Neural cell (in vitro differentiated cells): Measurements from ENCODE around the gene NEDD4L. TPM values are rescaled to one million over a fixed set of nuclear protein-coding genes. Genes with fewer than 3 reads are reported as not detected.

ENCODE experiments used
- H2AFZ ChIP-seq: fragments of 200-600, 300-800 bp; sonication (generic), shearing (Covaris generic); 2 replicates; pipeline ENCODE4 v1.6.0; 2014; ENCODE audit warnings: low read depth, mild to moderate bottlenecking, antibody characterized with exemption, low read length, moderate library complexity
- H3F3A ChIP-seq: fragments of 200-600 bp; shearing (Covaris generic); 2 replicates; pipeline ENCODE4 v1.6.1; 2016; ENCODE audit warnings: mild to moderate bottlenecking, moderate library complexity, mixed read lengths, antibody characterized with exemption, low read length; ENCODE audit not compliant: insufficient read depth, poor library complexity, severe bottlenecking
- H3K27ac ChIP-seq: fragments of 200-600, 300-800 bp; sonication (generic), shearing (Covaris generic); 2 replicates; pipeline ENCODE4 v1.5.1; 2014; ENCODE audit warnings: mild to moderate bottlenecking, low read length, moderate library complexity
- H3K27me3 ChIP-seq: fragments of 300-800, 200-600 bp; sonication (generic), shearing (Covaris generic); 2 replicates; pipeline ENCODE4 v1.6.0; 2014; ENCODE audit warnings: mild to moderate bottlenecking, low read depth, low read length, moderate library complexity; ENCODE audit not compliant: insufficient read depth
- H3K36me3 ChIP-seq: fragments of 300-800, 200-600 bp; sonication (generic), shearing (Covaris generic); 2 replicates; pipeline ENCODE4 v1.5.1; 2014; ENCODE audit warnings: mild to moderate bottlenecking, antibody characterized with exemption, low read length, moderate library complexity; ENCODE audit not compliant: insufficient read depth
- H3K4me2 ChIP-seq: fragments of 300-800, 200-600 bp; sonication (generic), shearing (Covaris generic); 2 replicates; pipeline ENCODE4 v1.6.0; 2014; ENCODE audit warnings: mild to moderate bottlenecking, low read length
- H3K4me3 ChIP-seq: fragments of 300-800, 200-600 bp; sonication (generic), shearing (Covaris generic); 2 replicates; pipeline ENCODE4 v1.5.1; 2014; ENCODE audit warnings: mild to moderate bottlenecking, low read length, moderate library complexity
- H3K79me2 ChIP-seq: fragments of 200-600 bp; shearing (Covaris generic); replicated peaks from 2 replicates; pipeline ENCODE4 v1.6.0; 2014; ENCODE audit warnings: mild to moderate bottlenecking, low read length, moderate library complexity; ENCODE audit not compliant: insufficient read depth
- H3K9ac ChIP-seq: fragments of 300-800, 200-600 bp; sonication (generic), shearing (Covaris generic); 2 replicates; pipeline ENCODE4 v1.6.1; 2016; ENCODE audit warnings: mild to moderate bottlenecking, low read length, mixed read lengths
- H3K9me2 ChIP-seq: fragments of 200-600 bp; shearing (Covaris generic); 2 replicates; pipeline ENCODE4 v1.6.1; 2016; ENCODE audit warnings: mild to moderate bottlenecking, low read length, mixed read lengths; ENCODE audit not compliant: insufficient read depth
- H3K9me3 ChIP-seq: fragments of 200-600, 300-800 bp; sonication (generic), shearing (Covaris generic); 2 replicates; pipeline ENCODE4 v1.6.1; 2016; ENCODE audit warnings: mild to moderate bottlenecking, mixed run types, low read length, moderate library complexity, mixed read lengths
- H4K20me1 ChIP-seq: fragments of 200-600 bp; shearing (Covaris generic); 2 replicates; pipeline ENCODE4 v1.6.1; 2016; ENCODE audit warnings: mild to moderate bottlenecking, mixed run types; ENCODE audit not compliant: insufficient read depth
- CTCF ChIP-seq: fragments of 450-650 bp; IDR thresholded peaks from 2 replicates; pipeline ENCODE4 v1.5.1; 2014; ENCODE audit warnings: antibody characterized with exemption, mild to moderate bottlenecking, moderate library complexity; ENCODE audit not compliant: poor library complexity, severe bottlenecking
- EP300 ChIP-seq: fragments of 450-650 bp; conservative IDR thresholded peaks from 2 replicates; pipeline ENCODE4 v1.6.1; 2014; ENCODE audit warnings: antibody characterized with exemption, mild to moderate bottlenecking, moderate library complexity; ENCODE audit not compliant: poor library complexity, severe bottlenecking
- EZH2 ChIP-seq: fragments of 200-600, 300-800 bp; shearing (Covaris generic), sonication (generic); IDR thresholded peaks from 2 replicates; pipeline ENCODE4 v1.6.1; 2014; ENCODE audit warnings: antibody characterized with exemption, low read length, borderline replicate concordance, mild to moderate bottlenecking; ENCODE audit not compliant: insufficient read depth, poor library complexity, severe bottlenecking
- MXI1 ChIP-seq: fragments of 450-650 bp; conservative IDR thresholded peaks from 2 replicates; pipeline ENCODE4 v1.6.1; 2014; ENCODE audit warnings: antibody characterized with exemption, mild to moderate bottlenecking; ENCODE audit not compliant: poor library complexity, severe bottlenecking
- POLR2AphosphoS5 ChIP-seq: IDR thresholded peaks from 2 replicates; pipeline ENCODE4 v1.6.1; 2012
- RAD21 ChIP-seq: fragments of 450-650 bp; conservative IDR thresholded peaks from 2 replicates; pipeline ENCODE4 v1.6.1; 2014; ENCODE audit warnings: antibody characterized with exemption, mild to moderate bottlenecking, moderate library complexity
- REST ChIP-seq: IDR thresholded peaks from 2 replicates; pipeline ENCODE4 v1.6.1; 2012; ENCODE audit warnings: borderline replicate concordance
- SMC3 ChIP-seq: fragments of 450-650 bp; conservative IDR thresholded peaks from 2 replicates; pipeline ENCODE4 v1.6.1; 2014; ENCODE audit warnings: antibody characterized with exemption, mild to moderate bottlenecking, moderate library complexity; ENCODE audit not compliant: poor library complexity
- TAF1 ChIP-seq: IDR thresholded peaks from 2 replicates; pipeline ENCODE4 v1.6.1; 2012; ENCODE audit warnings: low read depth
- polyA plus RNA-seq: library from polyadenylated mRNA; depleted of rRNA; stranded (reverse); fragments of >200 nt; gene quantifications from 2 replicates; pipeline ENCODE4 v1.2.3, GENCODE V29; 2014

Gene NEDD4L
- polyA plus RNA-seq, 1 donor from 2014 or later, result 97.9 TPM

DNA sequence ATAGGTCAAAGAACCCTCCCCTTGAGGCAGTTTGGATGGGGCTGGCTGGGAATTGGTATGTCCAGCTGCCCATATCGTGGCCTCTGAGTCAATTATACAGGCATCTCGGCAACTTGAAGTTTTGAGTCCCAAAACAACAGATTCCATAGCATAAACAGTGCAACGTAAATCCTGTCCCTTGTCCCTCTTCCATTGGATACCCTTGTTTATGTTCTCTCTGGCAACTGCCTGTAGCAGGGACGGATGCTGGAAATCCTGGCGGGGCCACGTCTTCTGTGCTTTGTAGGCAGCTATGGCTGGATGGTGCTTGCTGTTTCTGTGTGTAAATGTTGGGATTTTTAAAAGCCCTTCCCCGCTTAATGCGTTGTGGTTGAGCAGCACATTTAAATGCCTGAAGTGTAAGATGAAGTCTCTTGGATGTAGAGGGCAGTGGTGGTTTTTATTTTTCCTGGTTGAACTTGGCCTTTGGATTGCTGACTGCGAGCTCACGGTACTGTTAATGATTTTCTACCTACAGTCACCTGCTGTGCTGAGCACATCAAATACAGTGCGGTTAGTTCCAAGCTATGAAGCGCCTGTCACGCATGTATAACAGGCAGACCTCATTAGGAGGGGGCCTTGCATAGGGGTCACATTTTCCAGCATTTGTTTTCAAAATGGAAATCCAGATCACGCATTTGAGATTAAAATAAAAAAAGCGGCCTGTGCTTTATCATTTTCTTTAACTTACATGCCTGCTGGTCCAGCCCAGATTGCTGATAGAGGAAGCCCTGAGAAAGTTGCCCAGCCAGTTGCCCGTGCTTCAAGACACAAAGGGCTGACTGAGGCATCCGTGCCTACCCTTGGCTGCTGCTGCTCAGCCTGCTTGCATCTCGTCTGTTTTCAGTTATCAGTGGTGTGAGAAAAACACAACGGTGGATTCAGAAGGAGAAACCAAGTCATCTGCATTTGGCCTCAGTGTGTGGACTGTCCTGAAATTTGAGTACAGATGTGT is 84.7 kb downstream of the NEDD4L start:
- H4K20me1 ChIP-seq, result peaks cover 13% of the 10 kb centered on the region
- H3K27ac ChIP-seq, result peak overlapping the region; percentile 74
- no peaks in the 10 kb centered on the region for H3K9me3 ChIP-seq
- H3K79me2 ChIP-seq, result peaks cover 63% of the 10 kb centered on the region
- H2AFZ ChIP-seq, result no peak overlapping the region
- peak overlapping the region; percentile 39 for H3K9ac ChIP-seq
- H3K36me3 ChIP-seq, result peaks cover 5% of the 10 kb centered on the region
- peaks cover 3% of the 10 kb centered on the region for H3F3A ChIP-seq
- TF ChIP-seq EZH2 (no peak), REST (no peak), CTCF (peak; percentile 41), RAD21 (peak; percentile 42), MXI1 (no peak), POLR2AphosphoS5 (peak; percentile 70)
- H3K4me2 ChIP-seq, result peak overlapping the region; percentile 60
- no peaks in the 10 kb centered on the region for H3K9me2 ChIP-seq
- no peaks in the 10 kb centered on the region for H3K27me3 ChIP-seq
- H3K4me3 ChIP-seq, result peak overlapping the region; percentile 53

- Histone ChIP-seq H3F3A (peaks cover 3% of the 10 kb centered on the region), H4K20me1 (peaks cover 13% of the 10 kb centered on the region), H2AFZ (no peak overlapping the region), H3K79me2 (peaks cover 54% of the 10 kb centered on the region), H3K9me2 (no peaks in the 10 kb centered on the region), H3K27me3 (no peaks in the 10 kb centered on the region), H3K9ac (no peak overlapping the region), H3K4me3 (no peak overlapping the region), H3K36me3 (no peaks in the 10 kb centered on the region), H3K9me3 (no peaks in the 10 kb centered on the region), H3K4me2 (no peak overlapping the region), H3K27ac (no peak overlapping the region)
- TF ChIP-seq MXI1, result no peak
- TF ChIP-seq CTCF, result no peak
- TF ChIP-seq REST, result no peak
- no peak for TF ChIP-seq TAF1
- no peak for TF ChIP-seq SMC3
- TF ChIP-seq EZH2, result no peak
- TF ChIP-seq RAD21, result no peak
- no peak for TF ChIP-seq EP300
- TF ChIP-seq POLR2AphosphoS5, result no peak
Observed at GRCh38 chr18:58132595-58133261, 88.7 kb downstream of the NEDD4L start.
